ENCODE results near the gene MRTFB. TPM values are rescaled to one million over a fixed set of nuclear protein-coding genes. Genes with fewer than 3 reads are reported as not detected.
A peak's percentile ranks its signal among the peaks of the same experiment; 100 is the strongest.

The MRTFB gene
- total RNA-seq, 6 experiments from 2014 or later: 15.7 to 23.9 (median 18.6) TPM

DNA sequence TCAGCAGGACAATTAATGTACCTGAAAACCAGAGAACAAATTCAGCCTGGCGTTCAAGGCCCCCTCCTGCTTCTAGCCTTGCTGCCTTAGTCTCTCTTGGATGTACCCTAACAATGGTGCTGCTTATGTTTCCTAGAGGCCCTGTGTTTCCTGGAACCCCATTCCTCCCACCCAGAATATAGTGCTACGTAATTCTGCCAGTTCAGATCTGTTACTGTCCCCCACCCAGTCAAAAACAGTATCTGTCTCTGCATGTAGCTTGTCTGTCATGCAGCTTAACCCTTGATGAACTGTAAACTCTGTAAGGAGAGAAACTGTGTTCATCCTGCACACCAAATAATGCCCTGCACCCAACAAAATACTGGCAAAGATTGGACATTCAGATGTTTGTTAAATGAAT is 6.8 kb downstream of the MRTFB start:
- peaks cover 0 to 6% (median 0%) of the 10 kb centered on the region in 4 donors for H3K36me3 ChIP-seq
- no peaks in the 10 kb centered on the region for H3K27me3 ChIP-seq
- no peak overlapping the region for H3K4me3 ChIP-seq
- 95% methylated on average over 2 of the region's 2 CpGs for WGBS (ENCODE audit: insufficient coverage, low coverage, low lambda C conversion rate, missing lambda C conversion rate)
- TF ChIP-seq POLR2A (IDR thresholded peaks at IDR 0.05): no peak
- no peak for TF ChIP-seq CTCF (IDR thresholded peaks at IDR 0.05)
- H3K9me3 ChIP-seq: no peaks in the 10 kb centered on the region
- H3K27ac ChIP-seq: peak overlapping the region in 1 of 3 donors; percentile 33
- H3K4me1 ChIP-seq: peaks cover 0 to 32% (median under 1%) of the 10 kb centered on the region in 4 donors
- DNase-seq (no peak), ATAC-seq (no peak)
- intact Hi-C loops (cut with DNase I): no loop called here

DNA sequence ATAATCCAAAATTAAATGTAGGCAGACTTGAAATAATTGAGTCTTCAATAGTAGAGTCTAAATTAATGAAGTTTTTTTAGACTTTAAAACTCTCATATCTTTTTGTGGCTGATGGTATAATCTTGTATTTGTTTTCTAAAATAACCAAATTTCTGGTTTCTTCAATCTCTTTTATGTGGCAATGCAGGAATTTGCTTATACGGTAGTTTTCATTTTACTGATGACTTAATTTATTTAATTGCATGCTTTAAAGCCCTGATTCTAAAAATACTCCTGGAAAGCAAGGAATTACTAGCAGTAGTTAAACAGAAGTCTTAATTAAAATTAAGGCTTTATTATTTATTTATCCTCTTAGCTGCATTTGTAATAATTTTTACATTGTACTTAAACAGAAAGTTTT is 15.4 kb downstream of the MRTFB start:
- Histone ChIP-seq H3K4me1 (peaks cover 0 to 26% (median 0%) of the 10 kb centered on the region in 4 donors), H3K36me3 (no peaks in the 10 kb centered on the region), H3K27me3 (no peaks in the 10 kb centered on the region), H3K9me3 (no peaks in the 10 kb centered on the region), H3K4me3 (no peak overlapping the region), H3K27ac (no peak overlapping the region)
- TF ChIP-seq CTCF (IDR thresholded peaks at IDR 0.05) (no peak), POLR2A (IDR thresholded peaks at IDR 0.05) (no peak)
- no peak for DNase-seq
- ATAC-seq: no peak
- intact Hi-C loops (cut with DNase I): no loop called here
- WGBS (ENCODE audit: insufficient coverage, low coverage, low lambda C conversion rate, missing lambda C conversion rate): 59% methylated on average over 1 of the region's 1 CpG

GRCh38 chr16:14087181-14087580 is 16.1 kb downstream of the MRTFB start:
- Histone ChIP-seq H3K4me3 (no peak overlapping the region), H3K4me1 (peaks cover 0 to 26% (median 0%) of the 10 kb centered on the region in 4 donors), H3K9me3 (no peaks in the 10 kb centered on the region), H3K36me3 (no peaks in the 10 kb centered on the region), H3K27me3 (no peaks in the 10 kb centered on the region), H3K27ac (peak overlapping the region in 2 of 3 donors; percentile 18 to 79)
- no peak for TF ChIP-seq POLR2A (IDR thresholded peaks at IDR 0.05)
- DNase-seq (no peak), ATAC-seq (no peak)
- intact Hi-C loops (cut with DNase I): no loop called here
- WGBS (ENCODE audit: insufficient coverage, low coverage, low lambda C conversion rate, missing lambda C conversion rate): 50% methylated on average over 1 of the region's 1 CpG

- Histone ChIP-seq H3K36me3 (no peaks in the 10 kb centered on the region), H3K27ac (peak overlapping the region in 2 of 3 donors; percentile 70 to 79), H3K9me3 (no peaks in the 10 kb centered on the region), H3K27me3 (no peaks in the 10 kb centered on the region), H3K4me3 (no peak overlapping the region), H3K4me1 (peaks cover 0 to 26% (median 0%) of the 10 kb centered on the region in 4 donors)
- WGBS (ENCODE audit: insufficient coverage, low coverage, low lambda C conversion rate, missing lambda C conversion rate): 50% methylated on average over 3 of the region's 3 CpGs
- TF ChIP-seq POLR2A (IDR thresholded peaks at IDR 0.05): no peak
- no peak for TF ChIP-seq CTCF (IDR thresholded peaks at IDR 0.05)
- DNase-seq (no peak), ATAC-seq (peak in 1 of 4 donors; percentile 13)
- intact Hi-C loops (cut with DNase I): no loop called here
These were observed 16.6 kb downstream of the MRTFB start for GRCh38 chr16:14087590-14088154.

- Histone ChIP-seq H3K9me3 (no peaks in the 10 kb centered on the region), H3K36me3 (no peaks in the 10 kb centered on the region), H3K4me1 (peaks cover 0 to 26% (median 0%) of the 10 kb centered on the region in 4 donors), H3K4me3 (peak overlapping the region; percentile 12 to 24 (median 17)), H3K27ac (peak overlapping the region in 2 of 3 donors; percentile 70 to 79), H3K27me3 (no peaks in the 10 kb centered on the region)
- TF ChIP-seq POLR2A (IDR thresholded peaks at IDR 0.05) (no peak), CTCF (IDR thresholded peaks at IDR 0.05) (no peak)
- WGBS (ENCODE audit: insufficient coverage, low coverage, low lambda C conversion rate, missing lambda C conversion rate): 35% methylated on average over 6 of the region's 6 CpGs
- intact Hi-C loops (cut with DNase I): no loop called here
- DNase-seq (no peak), ATAC-seq (peak; percentile 79 to 87 (median 84))
These were observed 17.1 kb downstream of the MRTFB start for GRCh38 chr16:14088155-14088753.
